ENCODE data around the gene PPA1.

GRCh38 chr10:70193391-70193844 lies 39.8 kb downstream of the PPA1 start:
- TF ChIP-seq, protein P1, sequence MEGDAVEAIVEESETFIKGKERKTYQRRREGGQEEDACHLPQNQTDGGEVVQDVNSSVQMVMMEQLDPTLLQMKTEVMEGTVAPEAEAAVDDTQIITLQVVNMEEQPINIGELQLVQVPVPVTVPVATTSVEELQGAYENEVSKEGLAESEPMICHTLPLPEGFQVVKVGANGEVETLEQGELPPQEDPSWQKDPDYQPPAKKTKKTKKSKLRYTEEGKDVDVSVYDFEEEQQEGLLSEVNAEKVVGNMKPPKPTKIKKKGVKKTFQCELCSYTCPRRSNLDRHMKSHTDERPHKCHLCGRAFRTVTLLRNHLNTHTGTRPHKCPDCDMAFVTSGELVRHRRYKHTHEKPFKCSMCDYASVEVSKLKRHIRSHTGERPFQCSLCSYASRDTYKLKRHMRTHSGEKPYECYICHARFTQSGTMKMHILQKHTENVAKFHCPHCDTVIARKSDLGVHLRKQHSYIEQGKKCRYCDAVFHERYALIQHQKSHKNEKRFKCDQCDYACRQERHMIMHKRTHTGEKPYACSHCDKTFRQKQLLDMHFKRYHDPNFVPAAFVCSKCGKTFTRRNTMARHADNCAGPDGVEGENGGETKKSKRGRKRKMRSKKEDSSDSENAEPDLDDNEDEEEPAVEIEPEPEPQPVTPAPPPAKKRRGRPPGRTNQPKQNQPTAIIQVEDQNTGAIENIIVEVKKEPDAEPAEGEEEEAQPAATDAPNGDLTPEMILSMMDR (IDR thresholded peaks at IDR 0.05), result no peak
- no peak for TF ChIP-seq POLR2AphosphoS5 (IDR thresholded peaks at IDR 0.05)
